ENCODE results near the gene TEX48.

Gene TEX48

DNA sequence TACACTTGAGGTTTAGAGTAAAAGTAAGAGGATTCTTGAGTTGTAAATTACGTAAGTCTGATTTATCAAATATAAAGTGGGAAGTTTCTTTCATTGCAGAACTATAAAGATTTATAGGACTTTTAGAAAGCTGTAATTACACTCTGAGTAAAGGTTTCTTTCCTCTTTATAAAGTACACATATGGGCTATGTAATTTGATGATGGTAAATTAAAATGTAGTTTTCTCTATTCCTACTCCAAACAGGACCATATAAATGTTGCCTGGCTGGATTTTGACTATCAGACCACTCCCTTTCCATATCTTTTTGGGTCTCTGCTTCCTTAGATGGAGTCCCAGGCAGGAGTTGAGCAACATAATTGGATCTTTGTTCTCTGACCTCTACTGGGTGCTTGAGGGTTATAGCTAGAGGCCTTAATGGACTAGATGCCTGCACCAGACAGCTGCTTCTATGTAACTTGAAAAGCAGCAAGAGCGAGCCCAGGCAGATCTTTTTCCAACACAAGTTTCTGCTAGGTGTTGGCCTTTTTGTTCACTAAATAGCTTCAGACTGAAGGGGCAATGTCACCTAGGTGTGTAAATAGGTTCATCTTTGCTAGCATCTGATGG, 11.4 kb upstream of the TEX48 start:
- DNase-seq = no peak

DNA sequence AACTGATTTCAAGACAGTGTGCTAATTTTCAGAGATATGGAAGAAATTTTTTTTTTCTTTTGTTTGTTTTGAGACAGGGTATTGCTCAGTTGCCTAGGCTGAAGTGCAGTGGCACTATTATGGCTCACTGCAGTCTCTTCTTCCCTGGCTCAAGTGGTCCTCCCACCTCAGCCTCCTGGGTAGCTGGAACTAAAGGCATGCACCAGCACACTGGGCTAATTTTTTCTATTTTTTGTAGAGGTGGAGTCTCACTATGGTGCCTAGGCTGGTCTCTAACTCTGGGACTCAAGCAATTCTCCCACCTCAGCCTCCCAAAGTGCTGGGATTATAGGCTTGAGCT, 9.9 kb upstream of the TEX48 start:
- DNase-seq = no peak

DNA sequence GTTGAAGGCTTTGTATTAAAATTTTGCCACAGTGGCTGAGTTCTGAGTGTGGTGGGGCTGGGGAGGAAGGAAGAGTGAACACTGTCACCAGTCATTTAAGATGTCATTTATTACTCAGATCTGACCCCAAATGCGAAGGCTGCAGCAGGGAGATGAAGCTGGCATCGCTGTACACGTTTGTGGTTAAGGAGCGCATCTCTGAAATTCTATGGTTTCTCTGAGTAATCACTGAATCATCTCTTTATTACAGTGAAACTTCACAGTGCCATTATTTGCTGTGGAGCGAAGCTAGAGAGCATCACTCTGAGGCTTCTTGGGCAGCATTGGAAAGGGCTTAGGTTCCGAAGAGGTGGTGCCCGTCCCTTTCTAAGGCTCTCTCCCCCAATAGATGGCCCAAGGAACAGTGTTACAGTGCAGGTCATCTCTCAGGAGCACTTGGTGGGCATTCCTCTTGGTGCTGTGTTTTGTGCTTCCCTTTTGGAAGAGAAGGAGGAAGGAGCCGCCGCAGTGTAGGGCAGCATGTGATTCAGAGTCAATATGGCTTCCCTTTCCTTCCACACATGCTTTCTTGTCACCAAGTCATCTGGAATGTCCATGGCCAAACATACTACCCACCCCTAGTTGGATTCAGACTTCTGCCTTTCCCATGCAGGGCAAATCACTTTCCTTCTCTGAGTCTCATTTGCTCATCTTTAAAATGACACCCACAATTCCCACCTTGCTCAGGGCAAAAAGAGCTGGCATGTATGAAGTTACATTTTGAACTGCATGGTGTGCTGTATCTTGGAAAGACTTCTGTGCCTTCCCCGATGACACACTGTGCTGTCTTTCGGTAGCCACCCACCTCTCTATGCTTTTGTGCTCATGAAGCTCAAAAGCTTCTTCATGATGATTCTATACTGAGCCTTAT, 9.3 kb upstream of the TEX48 start:
- no peak for DNase-seq

DNA sequence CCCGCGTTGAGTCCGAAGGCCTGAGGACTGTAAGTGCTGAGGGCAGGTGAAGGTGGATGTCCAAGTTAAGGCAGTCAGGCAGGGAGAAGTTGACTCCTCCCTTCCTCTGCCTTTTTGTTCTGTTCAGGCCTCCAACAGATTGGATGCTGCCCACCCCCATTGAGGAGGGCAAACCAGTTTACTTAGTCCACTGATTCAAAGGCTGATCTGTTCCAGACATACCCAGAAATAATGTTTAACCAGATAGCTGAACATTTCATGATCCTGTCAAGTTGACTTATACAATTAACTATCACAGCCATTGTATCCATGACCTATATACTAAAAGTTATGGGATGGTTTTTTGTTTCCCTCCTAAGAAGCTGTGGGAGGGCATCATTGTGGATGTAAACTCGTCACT, 8.3 kb upstream of the TEX48 start:
- no peak for DNase-seq

DNA sequence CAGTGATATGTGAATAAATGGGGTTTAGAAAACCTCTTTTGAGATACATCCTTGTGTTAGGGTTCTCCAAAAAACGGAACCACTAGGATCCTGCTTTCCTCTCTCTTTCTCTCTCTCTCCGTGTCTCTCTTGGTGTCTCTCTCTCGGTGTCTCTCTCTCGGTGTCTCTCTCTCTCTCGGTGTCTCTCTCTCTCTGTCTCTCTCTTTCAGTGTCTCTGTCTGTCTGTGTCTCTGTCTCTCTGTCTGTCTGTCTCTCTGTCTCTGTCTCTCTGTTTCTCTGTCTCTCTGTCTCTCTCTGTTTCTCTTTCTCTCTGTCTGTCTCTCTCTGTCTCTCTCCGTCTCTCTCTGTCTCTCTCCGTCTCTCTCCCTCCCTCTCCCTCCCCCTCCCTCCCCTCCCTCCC, 7.8 kb upstream of the TEX48 start:
- no peak for DNase-seq

DNA sequence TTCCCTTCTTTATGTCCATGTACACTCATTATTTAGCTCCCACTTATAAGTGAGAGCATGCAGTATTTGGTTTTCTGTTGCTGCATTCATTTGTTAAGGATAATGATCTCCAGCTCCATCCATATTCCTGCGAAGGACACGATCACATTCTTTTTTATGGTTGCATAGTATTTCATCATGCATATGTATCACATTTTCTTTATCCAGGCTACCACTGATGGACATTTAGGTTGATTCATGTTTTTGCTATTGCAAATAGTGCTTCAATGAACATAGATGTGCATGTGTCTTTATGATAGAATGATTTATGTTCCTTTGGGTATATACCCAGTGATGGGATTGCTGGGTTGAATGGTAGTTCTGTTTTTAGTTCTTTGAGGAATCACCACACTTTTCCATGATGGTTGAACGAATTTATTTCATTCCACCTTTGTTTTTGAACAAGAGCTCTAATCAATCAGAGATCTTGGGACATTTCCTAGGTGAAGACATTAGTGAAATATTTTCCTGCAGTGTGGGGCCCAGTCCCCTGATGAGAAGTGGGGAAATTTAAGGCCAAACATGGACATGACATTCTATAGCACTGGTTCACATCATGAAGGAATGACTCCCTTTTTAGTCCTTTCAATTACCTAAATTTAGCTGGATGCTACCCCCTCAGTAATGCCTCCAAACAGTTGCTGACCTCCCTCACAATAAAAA, 7.1 kb upstream of the TEX48 start:
- no peak for DNase-seq

DNA sequence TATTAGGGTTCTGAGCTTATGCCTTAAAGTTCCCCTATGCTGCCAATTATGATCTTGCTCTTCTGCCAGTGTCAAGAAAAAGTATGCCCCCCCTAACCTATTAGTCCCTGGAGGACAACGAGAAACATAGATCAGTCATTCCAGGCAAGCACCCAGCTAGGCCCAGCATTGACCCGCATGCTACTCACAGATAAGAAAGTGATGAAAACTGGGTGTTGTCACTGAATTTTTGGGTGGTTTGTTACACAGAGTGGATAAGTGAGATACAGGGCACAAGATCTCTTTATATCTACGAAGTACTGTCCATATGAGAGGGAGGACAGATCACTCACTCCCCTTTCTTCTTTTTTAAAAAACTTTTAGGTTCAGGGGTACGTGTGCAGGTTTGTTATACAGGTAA, 6.4 kb upstream of the TEX48 start:
- DNase-seq = no peak

DNA sequence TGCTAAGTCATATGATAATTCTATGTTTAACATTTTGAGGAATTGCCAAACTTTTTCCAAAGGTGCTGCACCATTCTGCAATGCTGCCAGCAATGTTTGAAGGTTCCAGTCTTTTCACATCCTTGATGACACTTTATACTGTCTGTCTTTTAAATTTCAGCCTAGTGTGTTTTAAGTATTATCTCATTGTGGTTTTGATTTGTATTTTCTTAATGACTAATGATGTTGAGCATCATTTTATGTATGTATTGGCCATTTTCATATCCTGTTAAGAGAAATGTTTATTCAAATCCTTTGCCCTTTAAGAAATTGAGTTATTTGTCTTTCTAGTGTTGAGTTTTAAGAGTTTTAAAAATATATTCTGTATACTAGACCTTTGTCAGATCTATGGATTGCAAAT, 5.0 kb upstream of the TEX48 start:
- no peak for DNase-seq

DNA sequence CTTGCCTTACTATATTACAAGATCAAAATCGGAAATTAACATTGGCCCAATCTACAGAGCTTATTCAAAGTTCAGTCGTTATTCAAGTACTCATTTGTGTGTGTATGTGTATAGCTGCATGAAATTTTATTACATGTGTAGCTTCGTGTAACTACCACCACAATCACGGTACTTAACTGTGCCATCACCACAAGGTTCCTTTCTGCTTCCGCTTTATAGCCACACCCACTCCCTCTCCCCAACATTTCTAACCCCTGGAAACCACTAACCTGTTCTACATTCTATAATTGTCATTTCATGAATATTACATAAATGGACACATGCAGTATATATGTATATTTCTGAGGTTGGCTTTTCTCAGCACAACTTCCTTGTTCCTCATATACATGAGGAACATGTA, 4.0 kb upstream of the TEX48 start:
- no peak for DNase-seq

DNA sequence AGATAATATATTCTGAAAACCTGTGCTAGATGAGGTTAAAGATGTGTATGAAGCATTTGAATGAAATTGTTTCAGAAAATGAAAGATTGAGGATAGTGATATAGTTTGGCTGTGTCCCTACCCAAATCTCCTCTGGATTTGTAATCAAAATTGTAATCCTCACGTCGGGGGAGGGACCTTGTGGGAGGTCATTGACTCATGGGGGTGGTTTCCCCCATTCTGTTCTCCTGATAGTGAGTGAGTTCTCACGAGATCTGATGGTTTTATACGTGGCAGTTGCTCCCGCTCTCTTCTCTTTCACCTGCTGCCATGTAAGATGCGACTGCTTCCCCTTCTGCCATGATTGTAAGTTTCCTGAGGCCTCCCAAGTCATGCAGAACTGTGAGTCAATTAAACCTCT, 2.0 kb upstream of the TEX48 start:
- no peak for DNase-seq

DNA sequence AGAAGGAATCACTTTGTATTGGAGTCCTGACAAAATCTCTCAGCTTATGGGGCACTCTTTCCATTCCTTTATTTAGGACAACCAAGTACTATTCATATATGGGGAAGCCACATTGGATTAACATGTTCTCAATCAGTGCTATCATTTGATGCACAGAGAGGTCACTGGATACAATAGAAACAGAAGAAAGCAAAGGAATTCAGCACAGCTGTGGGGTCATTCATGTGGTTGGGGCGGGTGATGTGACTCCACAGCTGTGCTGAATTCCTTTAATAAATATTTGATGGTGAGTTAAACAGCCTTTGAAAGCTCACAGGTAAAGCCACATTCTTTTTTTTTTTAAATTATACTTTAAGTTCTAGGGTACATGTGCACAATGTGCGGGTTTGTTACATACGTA, 854 bp upstream of the TEX48 start:
- no peak for DNase-seq

DNA sequence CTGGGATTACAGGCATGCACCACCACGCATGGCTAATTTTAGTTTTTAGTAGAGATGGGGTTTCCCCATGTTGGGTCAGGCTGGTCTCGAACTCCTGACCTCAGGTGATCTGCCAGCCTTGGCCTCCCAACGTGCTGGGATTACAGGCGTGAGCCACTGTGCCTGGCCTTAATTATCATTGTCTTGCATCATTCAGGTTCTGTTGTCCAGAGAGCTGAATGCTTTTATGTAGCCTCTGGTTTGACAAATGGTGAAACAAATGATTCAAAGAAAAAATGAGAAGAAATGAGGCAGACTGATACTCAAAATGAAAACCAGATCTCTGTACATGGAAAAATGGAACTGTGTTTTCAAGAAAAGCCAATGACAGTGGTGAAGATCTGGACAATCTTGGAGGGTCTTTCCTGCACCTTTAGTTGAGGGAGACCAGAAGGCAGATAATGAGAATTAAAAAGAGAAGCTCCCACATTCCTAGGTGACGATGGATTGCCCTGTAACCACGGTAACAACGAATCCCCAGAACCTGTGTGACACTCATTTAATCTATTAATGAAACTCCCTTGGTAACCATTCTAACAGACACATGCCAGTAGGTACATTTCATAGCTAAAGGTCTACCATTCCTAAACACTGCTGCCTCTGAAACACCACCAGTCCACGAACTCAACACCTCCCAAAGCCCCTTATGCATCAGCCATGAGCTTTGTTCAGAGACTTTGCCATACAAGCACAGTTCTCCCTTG, 1.6 kb downstream of the TEX48 start:
- no peak for DNase-seq

DNA sequence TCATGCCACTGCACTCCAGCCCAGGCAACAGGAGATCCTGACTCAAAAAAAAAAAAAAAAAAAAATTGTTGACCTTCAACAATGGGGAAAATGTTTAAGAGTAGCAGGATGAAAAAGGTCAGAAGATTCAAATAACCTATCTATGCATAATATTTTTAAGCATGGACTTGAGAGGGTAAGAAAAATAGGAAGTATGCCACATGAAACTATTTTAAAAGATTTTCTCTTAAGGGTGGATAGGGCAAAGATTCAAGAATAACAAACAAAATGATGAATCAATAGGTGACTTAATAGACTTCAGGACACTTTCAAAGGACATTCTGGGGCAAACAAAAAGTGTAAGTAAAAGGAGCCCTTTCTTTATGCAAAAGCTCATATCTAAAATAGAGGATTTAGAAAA, 3.2 kb downstream of the TEX48 start:
- no peak for DNase-seq

DNA sequence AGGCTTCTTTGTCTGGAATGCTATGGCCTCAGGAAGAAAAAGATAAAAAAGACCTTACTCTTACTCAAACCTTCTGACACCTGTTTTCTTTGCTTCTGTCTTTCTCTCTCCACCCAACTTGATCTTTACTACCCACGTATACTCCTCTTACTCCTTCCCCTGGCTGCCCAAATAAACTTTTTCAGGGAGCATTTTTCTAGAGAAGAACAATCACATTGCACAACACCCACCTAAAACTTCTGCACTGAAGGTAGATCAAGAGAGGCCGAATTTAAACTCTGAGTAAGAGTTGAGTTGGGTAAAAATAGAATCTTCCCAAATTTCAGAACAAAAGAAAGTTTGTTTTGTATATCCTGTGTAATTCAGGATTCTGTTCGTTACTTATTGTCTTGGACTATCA, 3.9 kb downstream of the TEX48 start:
- DNase-seq = no peak

DNA sequence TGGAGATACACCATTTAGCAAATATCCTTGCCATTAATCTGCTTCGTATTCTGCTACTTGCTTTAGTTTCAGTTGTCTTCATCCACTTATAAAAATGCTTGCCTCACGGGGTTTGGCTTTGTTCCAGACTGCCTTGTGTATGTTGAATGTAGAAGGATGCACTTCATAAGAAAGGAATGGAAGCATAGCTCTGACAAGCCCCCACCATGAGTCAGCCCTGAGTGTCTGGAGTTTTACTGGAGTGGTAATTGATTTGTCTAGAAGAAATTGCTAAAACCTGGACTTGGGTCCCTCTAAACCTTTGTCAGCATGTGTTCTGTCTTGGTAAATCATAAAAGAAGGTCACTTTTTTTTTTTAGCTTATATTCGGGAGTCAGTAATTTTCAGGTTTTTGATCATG, 4.6 kb downstream of the TEX48 start:
- DNase-seq = peak; percentile 34 to 65

DNA sequence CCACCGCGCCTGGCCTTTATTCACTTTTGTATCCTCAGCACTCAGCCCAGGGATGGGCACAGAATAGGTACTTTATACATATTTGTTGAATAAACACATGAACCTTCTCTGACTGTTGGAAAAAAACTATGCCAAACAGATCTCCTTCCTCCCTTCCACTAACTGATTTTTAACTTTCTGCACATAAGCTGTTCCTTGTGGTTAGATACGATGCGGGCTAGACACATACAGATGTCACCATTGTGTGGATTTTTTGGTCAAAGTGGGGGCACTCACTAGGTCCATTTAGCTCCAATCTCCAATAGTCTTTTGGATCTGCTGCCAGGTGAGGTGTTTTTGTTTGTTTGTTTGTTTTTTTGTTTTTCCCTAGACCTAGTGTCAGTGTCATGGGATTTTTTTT, 5.1 kb downstream of the TEX48 start:
- no peak for DNase-seq

DNA sequence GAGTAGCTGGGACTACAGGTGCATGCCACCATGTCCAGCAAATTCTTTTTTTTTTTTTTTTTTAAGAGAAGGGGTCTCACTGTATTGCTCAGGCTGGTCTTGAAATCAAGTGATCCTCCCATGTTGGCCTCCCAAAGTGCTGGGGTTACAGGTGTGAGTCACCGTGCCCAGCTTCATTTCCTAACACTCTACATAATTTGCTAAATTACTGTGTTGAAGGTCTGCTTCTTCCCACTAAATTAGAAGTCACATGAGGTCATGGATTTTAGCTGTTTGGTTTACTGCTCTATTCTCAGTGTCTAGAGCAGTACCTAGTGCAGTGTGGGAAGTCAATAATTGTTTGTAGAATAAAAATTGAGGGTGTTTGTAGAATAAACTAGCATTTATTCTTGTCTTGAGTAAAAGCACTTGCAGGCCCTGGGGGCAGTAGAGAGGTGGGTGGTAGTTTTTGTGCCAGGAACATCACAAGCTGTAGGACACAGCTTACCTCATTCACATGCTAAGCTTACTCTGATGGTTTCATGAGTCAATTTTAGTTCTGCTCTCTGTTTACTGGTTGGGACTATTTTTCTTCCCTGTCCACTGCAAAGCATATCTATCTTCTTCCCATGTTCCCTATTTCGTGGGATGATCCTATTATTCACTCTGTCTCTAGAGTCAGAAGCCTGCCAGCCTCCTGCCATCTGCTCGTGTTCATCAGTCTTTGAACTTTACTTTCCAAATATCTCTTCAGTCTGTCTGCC, 7.0 kb downstream of the TEX48 start:
- DNase-seq = no peak

DNA sequence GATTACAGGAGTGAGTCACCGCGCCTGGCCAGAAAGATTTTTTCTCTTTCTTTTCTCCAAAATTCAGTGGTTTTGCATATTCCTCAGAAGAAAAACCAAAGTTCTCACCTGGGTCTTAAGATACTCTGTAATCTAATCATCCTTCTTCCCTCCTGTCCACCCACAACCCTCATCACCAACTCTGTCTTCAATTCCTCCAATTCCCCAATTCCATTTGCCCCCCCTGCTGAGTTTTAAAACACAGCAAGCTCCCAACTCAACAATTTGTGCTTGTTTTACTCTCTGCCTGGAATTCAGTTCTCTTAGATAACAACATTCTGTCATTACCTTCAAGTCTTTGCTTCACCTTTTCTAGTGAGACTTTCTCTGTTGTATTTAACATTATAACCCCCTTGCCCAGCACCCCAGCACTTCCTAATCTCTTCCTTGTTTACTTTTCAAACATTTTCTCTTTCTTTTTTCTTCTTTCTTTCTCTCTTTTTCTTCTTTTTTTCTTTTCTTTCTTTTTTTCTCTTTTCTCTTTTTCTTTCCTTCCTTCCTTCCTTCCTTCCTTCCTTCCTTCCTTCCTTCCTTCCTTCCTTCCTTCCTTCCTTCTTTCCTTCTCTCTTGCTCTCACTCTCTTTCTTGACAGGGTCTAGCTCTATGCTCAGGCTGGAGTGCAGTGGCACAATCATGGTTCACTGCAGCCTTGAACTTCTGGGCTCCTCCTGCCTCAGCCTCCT, 7.8 kb downstream of the TEX48 start:
- no peak for DNase-seq

DNA sequence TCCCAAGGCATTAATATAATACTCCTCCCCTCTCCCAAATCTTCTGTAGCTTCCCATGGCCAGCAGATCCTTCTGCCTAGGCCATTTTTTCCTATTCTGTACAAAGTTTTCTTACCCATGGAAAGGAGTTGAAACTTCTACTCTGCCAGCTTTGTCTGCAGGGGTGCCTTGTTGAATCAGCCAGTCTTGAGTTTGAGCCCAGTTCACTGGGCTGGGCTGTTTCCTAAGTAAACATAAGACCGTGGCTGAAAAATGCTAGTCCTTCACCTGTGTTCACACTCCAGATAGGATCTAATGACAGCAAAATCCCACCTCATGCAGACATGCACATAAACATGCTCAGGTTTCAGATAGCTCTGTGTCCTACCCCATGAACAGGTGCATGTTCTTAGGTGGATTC, 10.4 kb downstream of the TEX48 start:
- DNase-seq = no peak

DNA sequence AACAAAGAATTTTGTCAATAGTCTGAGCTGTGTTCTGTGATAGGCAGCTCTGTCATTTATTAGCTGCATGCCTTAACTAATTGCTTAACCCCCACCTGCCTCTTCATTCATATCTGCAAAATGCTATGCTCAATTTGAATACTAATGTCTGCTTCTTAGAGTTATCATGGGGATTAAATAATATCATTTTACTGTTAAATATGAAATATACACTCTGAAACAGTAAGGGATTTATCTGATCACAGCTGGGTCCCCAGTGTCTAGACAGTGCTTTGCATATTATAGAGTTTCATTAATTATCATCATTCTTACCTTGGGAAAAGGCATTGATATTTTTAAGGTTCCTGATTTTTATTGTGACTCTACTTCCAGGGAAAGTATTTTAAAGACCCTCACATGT, 12.0 kb downstream of the TEX48 start:
- peak in 1 of 2 experiments; percentile 34 for DNase-seq

DNA sequence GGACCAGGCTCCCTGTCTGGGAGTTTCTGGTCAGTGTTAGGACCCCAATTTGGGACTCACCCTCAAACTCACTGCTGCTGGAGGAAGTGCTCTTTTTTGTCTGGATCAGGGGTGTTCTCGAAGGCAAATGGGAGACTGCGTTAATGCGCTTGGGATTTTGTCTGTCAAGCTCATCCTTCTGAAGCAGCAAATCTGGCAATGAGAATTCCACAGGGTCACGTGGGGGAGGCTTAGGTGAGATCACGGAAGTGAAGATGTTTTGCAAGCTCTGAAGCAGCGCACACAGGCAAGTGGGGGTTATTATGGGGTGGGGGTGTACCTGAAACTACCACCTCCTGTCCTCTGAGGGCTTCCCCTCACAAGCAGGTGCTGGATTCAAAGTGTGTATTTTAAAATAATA, 13.8 kb downstream of the TEX48 start:
- DNase-seq = no peak

DNA sequence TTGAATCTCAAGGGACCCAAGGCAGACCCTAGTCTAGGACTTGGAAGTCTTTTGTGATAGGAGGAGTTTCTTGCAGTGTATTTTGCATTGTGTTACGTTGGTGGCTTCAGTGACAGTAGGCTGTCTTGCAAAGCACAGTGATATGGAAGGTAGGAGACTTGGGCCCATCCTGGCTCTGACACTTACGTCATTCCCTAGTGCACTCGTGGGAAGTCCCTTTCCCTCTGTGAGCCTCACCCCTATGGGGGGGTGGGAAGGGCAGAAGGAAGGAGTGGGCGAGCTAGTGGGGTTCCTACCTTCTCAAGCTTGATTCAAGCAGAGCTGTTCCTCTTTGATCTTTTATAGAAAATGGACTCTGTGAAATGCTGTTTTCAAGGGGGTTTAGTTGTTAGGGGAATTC, 15.1 kb downstream of the TEX48 start:
- no peak for DNase-seq
